Stimulated activated naive CD8-positive, alpha-beta T cell treated with anti-CD3 and anti-CD28 coated beads, Interleukin-15, Interleukin-2, amounts not matched to agents 100 ng/mL and 50 ng/mL, for 24 hours (primary cell): ENCODE data around the gene ZNF451.

Experiments
- H3K27ac Mint-ChIP-seq: one replicate; pipeline ENCODE4 v1.8.0; 2021; ENCODE audit warnings: mild to moderate bottlenecking, mixed read lengths
- H3K27me3 Mint-ChIP-seq: one replicate; pipeline ENCODE4 v1.8.0; 2021; ENCODE audit warnings: mixed read lengths
- H3K36me3 Mint-ChIP-seq: one replicate; pipeline ENCODE4 v1.8.0; 2021; ENCODE audit warnings: low read depth, mixed read lengths
- H3K4me1 Mint-ChIP-seq: one replicate; pipeline ENCODE4 v1.8.0; 2021; ENCODE audit warnings: low read depth, mixed read lengths
- H3K4me3 Mint-ChIP-seq: one replicate; pipeline ENCODE4 v1.8.0; 2021; ENCODE audit warnings: mild to moderate bottlenecking, mixed read lengths
- H3K9me3 Mint-ChIP-seq: one replicate; pipeline ENCODE4 v1.8.0; 2021; ENCODE audit warnings: mixed read lengths

ZNF451 gene

DNA sequence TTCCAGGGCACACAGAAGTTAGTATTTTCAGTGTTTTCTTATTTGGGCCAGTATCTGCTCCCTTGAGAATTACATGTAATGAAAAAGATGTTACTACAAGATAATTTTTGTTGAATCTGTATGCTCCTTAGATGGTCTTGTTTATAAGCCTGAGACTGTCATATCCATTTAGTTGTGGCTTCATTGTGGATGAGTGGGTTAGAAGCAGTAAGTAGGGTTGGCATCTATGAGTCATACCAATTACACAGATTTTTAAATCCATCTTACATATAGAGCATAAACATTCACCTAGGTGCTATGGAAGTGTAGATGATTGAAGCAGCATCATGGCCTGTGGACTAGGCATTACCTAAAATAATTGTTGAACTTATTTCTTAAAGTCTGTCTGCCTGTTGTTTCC, 68.7 kb downstream of the ZNF451 start:
- Mint-ChIP-seq H3K9me3 (no peaks in the 10 kb centered on the region), H3K4me1 (peaks cover 8% of the 10 kb centered on the region), H3K27ac (no peak overlapping the region), H3K4me3 (no peak overlapping the region), H3K36me3 (peaks cover 48% of the 10 kb centered on the region), H3K27me3 (no peaks in the 10 kb centered on the region)

GRCh38 chr6:57159127-57159526, 69.1 kb downstream of the ZNF451 start:
- H3K4me1 Mint-ChIP-seq: peaks cover 8% of the 10 kb centered on the region
- H3K4me3 Mint-ChIP-seq: no peak overlapping the region
- no peaks in the 10 kb centered on the region for H3K27me3 Mint-ChIP-seq
- peaks cover 48% of the 10 kb centered on the region for H3K36me3 Mint-ChIP-seq
- no peak overlapping the region for H3K27ac Mint-ChIP-seq
- peaks cover 4% of the 10 kb centered on the region for H3K9me3 Mint-ChIP-seq

DNA sequence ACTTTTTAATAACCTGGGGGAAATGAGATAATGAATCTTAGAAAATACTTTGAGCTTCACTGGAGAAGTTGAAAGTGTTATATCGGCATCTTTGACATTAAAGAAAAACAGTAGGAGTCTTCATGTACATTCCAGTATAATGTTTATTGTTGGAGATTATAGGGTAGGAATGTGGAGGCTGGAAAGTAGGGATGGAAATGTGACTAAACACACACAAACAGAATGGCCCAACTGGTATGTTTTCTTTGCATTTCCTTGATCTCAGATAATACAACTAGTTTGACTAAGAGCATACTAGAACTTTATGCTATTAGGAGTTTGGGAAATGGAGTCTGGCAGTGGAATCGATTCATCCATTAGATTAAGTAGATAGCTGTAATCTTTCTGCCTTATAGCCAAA, 72.0 kb downstream of the ZNF451 start:
- peaks cover 8% of the 10 kb centered on the region for H3K4me1 Mint-ChIP-seq
- no peak overlapping the region for H3K27ac Mint-ChIP-seq
- no peaks in the 10 kb centered on the region for H3K27me3 Mint-ChIP-seq
- peaks cover 56% of the 10 kb centered on the region for H3K36me3 Mint-ChIP-seq
- no peak overlapping the region for H3K4me3 Mint-ChIP-seq
- peaks cover 17% of the 10 kb centered on the region for H3K9me3 Mint-ChIP-seq

DNA sequence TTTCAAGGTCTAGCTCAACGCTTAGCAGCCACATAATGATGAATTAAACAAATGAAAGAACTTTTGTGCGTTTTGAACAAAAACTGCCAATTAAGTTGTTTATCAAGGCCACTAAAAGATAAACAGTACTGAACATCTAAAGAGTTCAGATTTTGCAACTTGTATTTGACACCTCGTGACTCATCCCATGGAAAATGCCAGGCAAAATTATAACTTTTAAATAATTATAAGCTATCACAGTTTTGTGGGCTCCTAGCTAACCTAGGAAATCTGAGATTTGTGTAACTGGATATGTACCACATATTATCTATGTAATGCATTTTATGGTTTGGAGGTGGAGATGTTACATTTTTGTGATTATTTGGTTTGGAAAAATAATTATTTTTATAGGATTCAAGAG, 72.5 kb downstream of the ZNF451 start:
- Mint-ChIP-seq H3K36me3 (peaks cover 56% of the 10 kb centered on the region), H3K27ac (no peak overlapping the region), H3K4me1 (peaks cover 8% of the 10 kb centered on the region), H3K27me3 (no peaks in the 10 kb centered on the region), H3K4me3 (no peak overlapping the region), H3K9me3 (peaks cover 17% of the 10 kb centered on the region)

DNA sequence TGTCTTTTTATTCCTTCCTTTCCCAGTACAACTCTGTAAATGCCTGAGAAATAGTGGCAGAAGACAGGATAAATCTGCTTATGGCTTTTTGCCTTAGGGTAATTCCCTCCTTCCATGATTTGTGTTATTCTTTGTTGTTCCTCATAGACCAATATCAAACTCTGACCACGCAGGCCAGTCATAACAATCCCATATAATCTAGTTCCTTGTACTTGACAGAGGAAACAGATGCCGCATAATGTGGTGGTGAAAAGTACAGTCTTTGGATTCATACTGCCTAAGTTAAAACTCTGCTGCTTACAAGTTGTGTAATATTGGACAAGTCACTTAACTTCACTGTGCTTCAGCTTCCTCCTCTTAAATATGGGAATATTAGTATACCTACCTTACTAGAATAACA, 74.0 kb downstream of the ZNF451 start:
- H3K36me3 Mint-ChIP-seq: peaks cover 51% of the 10 kb centered on the region
- peaks cover 2% of the 10 kb centered on the region for H3K4me1 Mint-ChIP-seq
- H3K27me3 Mint-ChIP-seq: no peaks in the 10 kb centered on the region
- H3K27ac Mint-ChIP-seq: no peak overlapping the region
- H3K4me3 Mint-ChIP-seq: no peak overlapping the region
- peaks cover 17% of the 10 kb centered on the region for H3K9me3 Mint-ChIP-seq

- Mint-ChIP-seq H3K4me3 (no peak overlapping the region), H3K27ac (no peak overlapping the region), H3K36me3 (peaks cover 51% of the 10 kb centered on the region), H3K9me3 (peaks cover 17% of the 10 kb centered on the region), H3K4me1 (no peaks in the 10 kb centered on the region), H3K27me3 (no peaks in the 10 kb centered on the region)
Measured at GRCh38 chr6:57165080-57165479, 75.1 kb downstream of the ZNF451 start.

- peaks cover 26% of the 10 kb centered on the region for H3K4me1 Mint-ChIP-seq
- peak within 1 kb of the TSS; percentile 95 for H3K27ac Mint-ChIP-seq
- peaks cover 19% of the 10 kb centered on the region for H3K36me3 Mint-ChIP-seq
- H3K4me3 Mint-ChIP-seq: peak within 1 kb of the TSS; percentile 91
- H3K9me3 Mint-ChIP-seq: no peaks in the 10 kb centered on the region
- H3K27me3 Mint-ChIP-seq: no peaks in the 10 kb centered on the region
Measured at GRCh38 chr6:57172136-57173055, 82.4 kb downstream of the ZNF451 start, which contains the start of gene BAG2. BAG2 (plus strand) TSS chr6:57172326; CDS start chr6:57172698, 372 bp downstream.

DNA sequence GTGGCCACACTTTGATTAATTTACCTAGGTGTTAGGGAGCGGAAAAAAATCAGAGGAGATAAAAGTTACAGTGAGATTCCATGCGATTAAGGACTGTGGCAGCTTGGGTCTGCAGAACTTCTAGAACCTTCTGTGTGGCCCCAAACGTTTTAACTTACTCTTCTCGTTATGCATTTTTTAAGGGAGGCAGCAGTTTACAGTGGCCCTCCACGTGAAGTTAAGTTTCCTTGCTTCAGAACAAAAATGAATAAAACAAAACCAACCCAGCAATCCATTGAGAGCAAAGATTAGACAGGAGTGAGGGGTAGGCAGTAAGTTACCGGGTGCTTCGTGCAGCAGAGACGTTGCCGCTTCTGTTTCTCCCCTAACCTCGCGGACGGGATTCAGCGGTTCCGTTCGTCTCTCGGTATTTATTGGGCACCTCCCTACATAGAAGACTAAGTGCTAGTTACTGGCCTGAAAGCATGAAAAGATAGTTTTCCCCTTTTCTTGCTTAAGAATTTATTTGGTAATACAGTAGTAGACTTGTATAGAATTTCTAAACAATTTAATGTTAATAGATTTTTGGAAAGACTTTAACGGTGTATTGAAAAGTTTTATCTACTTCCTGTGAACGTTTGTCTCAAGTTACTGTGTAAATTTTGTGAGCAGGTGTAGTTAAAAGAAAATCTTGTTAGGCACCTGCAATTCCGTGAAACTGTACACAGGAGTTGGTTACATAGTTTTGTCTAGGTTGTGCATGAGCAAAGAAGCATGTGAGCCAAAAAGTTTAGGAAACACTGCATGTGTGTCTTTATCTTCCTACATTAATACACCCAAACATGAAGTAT, 83.3 kb downstream of the ZNF451 start:
- no peaks in the 10 kb centered on the region for H3K27me3 Mint-ChIP-seq
- H3K4me1 Mint-ChIP-seq: peaks cover 26% of the 10 kb centered on the region
- H3K27ac Mint-ChIP-seq: peak overlapping the region; percentile 95
- H3K9me3 Mint-ChIP-seq: no peaks in the 10 kb centered on the region
- H3K36me3 Mint-ChIP-seq: peaks cover 16% of the 10 kb centered on the region
- peak overlapping the region; percentile 91 for H3K4me3 Mint-ChIP-seq

GRCh38 chr6:57173886-57174510, 84.0 kb downstream of the ZNF451 start:
- H3K27ac Mint-ChIP-seq: peak overlapping the region; percentile 95
- no peaks in the 10 kb centered on the region for H3K9me3 Mint-ChIP-seq
- peak overlapping the region; percentile 91 for H3K4me3 Mint-ChIP-seq
- H3K4me1 Mint-ChIP-seq: peaks cover 26% of the 10 kb centered on the region
- H3K27me3 Mint-ChIP-seq: no peaks in the 10 kb centered on the region
- H3K36me3 Mint-ChIP-seq: peaks cover 15% of the 10 kb centered on the region

DNA sequence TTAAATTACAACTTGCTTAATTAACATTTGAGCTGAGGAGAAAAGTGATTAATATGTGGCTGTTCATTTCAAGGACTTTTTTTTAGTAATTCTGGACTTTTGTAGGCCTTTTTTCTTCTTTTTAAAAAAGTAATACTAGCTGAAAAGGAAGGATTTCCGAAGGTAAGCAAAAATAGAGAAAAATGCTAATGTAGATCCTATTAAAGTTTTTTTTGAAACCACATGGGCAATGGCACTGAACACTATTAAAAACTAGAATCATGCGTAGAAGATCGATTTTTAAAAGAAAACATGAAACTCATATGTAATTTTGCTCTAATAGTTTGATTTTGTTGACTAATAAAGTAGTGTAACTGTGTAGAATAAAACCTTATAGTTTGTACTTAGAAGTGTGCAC, 84.5 kb downstream of the ZNF451 start:
- peak overlapping the region; percentile 95 for H3K27ac Mint-ChIP-seq
- H3K4me3 Mint-ChIP-seq: peak overlapping the region; percentile 91
- H3K27me3 Mint-ChIP-seq: no peaks in the 10 kb centered on the region
- H3K9me3 Mint-ChIP-seq: no peaks in the 10 kb centered on the region
- H3K36me3 Mint-ChIP-seq: peaks cover 15% of the 10 kb centered on the region
- peaks cover 26% of the 10 kb centered on the region for H3K4me1 Mint-ChIP-seq

DNA sequence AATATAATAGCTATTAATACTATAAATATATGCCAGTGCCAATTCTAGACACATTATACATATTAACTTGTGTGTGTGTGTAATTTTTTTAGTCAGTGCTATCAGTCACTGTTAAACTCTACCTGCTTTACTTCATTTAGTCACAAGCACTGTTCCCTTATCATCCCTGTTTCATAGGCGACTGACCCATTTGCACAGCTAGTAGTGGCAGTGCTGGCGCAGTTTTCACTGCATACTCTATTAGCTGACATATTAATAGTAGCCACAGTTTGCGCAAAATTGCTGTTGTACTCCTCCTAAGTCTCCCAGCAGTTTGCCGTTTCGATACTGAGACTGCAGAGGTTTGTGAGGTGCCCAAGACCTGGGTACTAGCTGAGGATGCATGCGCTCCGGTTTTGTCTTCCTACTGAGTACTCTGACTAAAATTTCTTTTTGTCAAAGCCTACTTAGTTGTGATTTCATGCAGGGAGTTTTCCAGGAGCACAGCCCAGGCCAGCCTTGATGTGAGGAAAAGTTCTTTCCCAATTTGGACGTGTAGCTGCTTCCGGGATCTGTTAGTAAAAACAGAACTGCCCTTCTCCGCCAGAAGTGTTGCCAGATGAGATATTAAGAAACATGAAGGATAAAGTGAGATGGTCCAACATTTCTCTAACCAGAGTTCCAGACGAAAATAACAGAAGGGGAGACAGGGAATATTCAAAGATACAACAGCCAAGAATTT, 87.7 kb downstream of the ZNF451 start:
- no peaks in the 10 kb centered on the region for H3K27me3 Mint-ChIP-seq
- no peaks in the 10 kb centered on the region for H3K9me3 Mint-ChIP-seq
- peaks cover 30% of the 10 kb centered on the region for H3K36me3 Mint-ChIP-seq
- H3K4me3 Mint-ChIP-seq: no peak overlapping the region
- no peak overlapping the region for H3K27ac Mint-ChIP-seq
- H3K4me1 Mint-ChIP-seq: peaks cover 19% of the 10 kb centered on the region

GRCh38 chr6:57180596-57180995, 90.6 kb downstream of the ZNF451 start:
- Mint-ChIP-seq H3K4me3 (no peak overlapping the region), H3K4me1 (peaks cover 6% of the 10 kb centered on the region), H3K27me3 (no peaks in the 10 kb centered on the region), H3K9me3 (no peaks in the 10 kb centered on the region), H3K27ac (no peak overlapping the region), H3K36me3 (peaks cover 41% of the 10 kb centered on the region)

GRCh38 chr6:57182017-57182432, 92.0 kb downstream of the ZNF451 start:
- H3K36me3 Mint-ChIP-seq: peaks cover 43% of the 10 kb centered on the region
- no peak overlapping the region for H3K4me3 Mint-ChIP-seq
- no peaks in the 10 kb centered on the region for H3K27me3 Mint-ChIP-seq
- H3K4me1 Mint-ChIP-seq: peaks cover 3% of the 10 kb centered on the region
- H3K9me3 Mint-ChIP-seq: no peaks in the 10 kb centered on the region
- no peak overlapping the region for H3K27ac Mint-ChIP-seq

DNA sequence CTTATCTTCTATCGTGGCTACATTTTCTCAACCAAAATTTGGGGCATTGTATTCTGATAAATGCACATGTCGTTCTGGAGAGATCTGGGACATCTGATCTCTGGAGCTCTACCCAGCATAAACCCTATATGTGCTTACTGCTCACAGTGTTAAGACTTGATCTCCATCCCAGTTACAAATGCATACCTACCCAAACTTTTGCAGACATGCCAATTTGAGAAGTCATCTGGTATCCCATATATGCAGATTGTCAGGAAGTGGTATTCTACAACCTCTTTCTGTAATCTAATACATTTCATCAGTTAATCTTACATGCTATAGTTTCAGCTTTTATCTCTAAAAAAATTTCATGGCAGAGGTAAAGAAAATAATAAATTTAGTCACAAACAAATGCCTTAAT, 93.3 kb downstream of the ZNF451 start:
- no peak overlapping the region for H3K27ac Mint-ChIP-seq

More for the DNA sequence above, 93.3 kb downstream of the ZNF451 start:
- peaks cover 3% of the 10 kb centered on the region for H3K4me1 Mint-ChIP-seq
- H3K4me3 Mint-ChIP-seq: no peak overlapping the region
- H3K36me3 Mint-ChIP-seq: peaks cover 43% of the 10 kb centered on the region
- no peaks in the 10 kb centered on the region for H3K27me3 Mint-ChIP-seq
- no peaks in the 10 kb centered on the region for H3K9me3 Mint-ChIP-seq
